ENCODE measurements around the gene SLC13A3.

SLC13A3 gene

DNA sequence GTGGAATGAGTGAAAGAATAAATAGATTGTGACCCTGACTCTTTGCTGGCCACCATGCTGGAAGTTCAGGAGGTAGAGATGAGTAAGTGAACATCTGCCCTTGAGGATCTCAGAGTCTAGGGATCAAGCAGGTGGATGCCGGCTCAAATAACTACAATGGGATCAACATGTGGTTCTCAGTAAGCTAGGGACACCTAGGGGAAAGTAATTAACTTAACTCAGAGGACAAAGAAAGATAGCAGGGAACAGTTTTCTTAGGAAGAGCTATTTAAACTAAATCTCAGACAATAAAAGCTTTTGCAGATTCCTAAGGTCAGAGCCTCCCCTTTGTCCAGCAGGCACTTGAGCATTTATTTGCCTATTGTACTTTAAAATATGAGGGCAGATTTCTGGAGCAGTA lies 29.1 kb downstream of the SLC13A3 start:
- DNase-seq (ENCODE audit: low read depth): no peak
- H3K4me3 ChIP-seq (replicated peaks; ENCODE audit: low read depth, low read length): no peak overlapping the region
- TF ChIP-seq, protein P1, sequence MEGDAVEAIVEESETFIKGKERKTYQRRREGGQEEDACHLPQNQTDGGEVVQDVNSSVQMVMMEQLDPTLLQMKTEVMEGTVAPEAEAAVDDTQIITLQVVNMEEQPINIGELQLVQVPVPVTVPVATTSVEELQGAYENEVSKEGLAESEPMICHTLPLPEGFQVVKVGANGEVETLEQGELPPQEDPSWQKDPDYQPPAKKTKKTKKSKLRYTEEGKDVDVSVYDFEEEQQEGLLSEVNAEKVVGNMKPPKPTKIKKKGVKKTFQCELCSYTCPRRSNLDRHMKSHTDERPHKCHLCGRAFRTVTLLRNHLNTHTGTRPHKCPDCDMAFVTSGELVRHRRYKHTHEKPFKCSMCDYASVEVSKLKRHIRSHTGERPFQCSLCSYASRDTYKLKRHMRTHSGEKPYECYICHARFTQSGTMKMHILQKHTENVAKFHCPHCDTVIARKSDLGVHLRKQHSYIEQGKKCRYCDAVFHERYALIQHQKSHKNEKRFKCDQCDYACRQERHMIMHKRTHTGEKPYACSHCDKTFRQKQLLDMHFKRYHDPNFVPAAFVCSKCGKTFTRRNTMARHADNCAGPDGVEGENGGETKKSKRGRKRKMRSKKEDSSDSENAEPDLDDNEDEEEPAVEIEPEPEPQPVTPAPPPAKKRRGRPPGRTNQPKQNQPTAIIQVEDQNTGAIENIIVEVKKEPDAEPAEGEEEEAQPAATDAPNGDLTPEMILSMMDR (IDR thresholded peaks at IDR 0.05; ENCODE audit: low read length, missing control alignments): no peak

DNA sequence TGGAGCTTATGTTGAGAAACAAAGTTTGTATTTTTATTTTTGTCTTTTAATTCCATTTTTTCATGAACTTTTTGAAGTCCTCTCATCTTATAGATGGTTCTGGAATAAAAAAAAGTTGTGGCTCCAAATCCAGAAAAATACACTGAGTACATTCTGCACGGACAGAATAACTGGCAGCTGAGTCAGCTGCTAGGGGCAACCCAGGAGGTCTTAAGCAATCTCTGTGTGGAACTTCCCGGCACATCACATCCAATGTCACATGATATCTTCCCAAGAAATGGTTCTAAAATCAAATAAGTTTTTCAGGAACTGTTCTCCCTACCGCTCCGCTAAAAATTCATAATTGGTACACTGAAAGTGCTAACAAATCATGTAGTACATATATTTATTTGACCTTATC lies 29.8 kb downstream of the SLC13A3 start:
- DNase-seq (ENCODE audit: low read depth): peak; percentile 55
- TF ChIP-seq, protein P1 (IDR thresholded peaks at IDR 0.05; ENCODE audit: low read length, missing control alignments): no peak

DNA sequence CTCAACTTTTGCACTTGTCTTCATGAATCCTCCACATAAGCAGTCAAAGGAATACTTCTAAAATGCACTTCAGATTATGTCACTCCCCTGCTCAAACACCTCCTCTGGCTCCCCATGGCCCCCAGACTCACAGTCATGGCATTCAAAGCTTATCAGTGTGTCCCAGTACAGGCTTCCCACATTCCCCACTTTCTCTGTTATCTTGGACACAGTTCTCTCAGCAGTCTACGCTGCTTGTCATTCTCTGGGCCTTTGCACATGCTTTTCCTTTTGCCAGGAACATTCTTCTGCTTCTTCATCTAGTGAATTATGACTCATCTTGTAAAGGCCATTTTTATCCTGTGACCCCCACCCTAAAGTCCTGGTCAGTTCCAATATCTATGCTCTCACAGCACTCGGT lies 31.8 kb downstream of the SLC13A3 start:
- DNase-seq (ENCODE audit: low read depth): no peak
- TF ChIP-seq, protein P1 (IDR thresholded peaks at IDR 0.05; ENCODE audit: low read length, missing control alignments): no peak

More for the DNA sequence above, 29.8 kb downstream of the SLC13A3 start:
- no peak overlapping the region for H3K4me3 ChIP-seq (replicated peaks; ENCODE audit: low read depth, low read length)

DNA sequence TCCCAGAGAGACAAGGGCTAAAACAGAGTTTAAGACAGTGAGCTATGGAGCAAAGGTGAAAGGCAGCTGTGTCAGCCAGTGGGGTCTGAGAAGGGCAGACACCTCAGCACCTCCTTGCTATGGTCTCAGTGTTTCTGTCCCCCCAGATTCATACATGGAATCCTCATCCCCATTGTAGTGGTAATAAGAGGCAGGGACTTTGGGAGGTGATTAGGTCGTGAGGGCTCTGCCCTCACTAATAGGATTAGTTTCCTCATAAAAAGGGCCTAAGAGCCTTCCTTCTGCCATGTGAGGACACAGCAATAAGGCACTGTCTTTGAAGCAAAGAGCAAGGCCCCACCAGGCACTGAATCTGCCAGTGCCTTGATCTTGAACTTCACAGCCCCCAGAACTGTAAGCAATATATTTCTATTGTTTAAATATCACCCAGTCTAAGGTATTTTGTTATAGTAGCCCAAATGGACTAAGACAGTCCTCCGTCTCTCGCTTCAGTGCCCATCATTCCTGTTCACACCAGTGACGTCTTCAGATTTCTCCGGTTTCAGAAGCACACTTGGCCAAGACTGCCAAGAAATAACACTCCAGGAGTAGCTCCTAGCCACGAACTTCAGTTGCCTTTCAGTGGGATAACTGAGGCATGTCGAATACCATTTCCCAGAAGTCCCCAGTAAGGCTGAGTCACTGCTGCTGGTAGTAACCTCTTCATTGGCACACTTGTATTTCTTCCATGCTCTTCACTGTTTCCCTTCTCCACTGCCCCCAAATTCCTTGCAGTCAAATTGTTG lies 32.8 kb downstream of the SLC13A3 start:
- TF ChIP-seq, protein P1 (IDR thresholded peaks at IDR 0.05; ENCODE audit: low read length, missing control alignments): no peak
- no peak overlapping the region for H3K4me3 ChIP-seq (replicated peaks; ENCODE audit: low read depth, low read length)
- no peak for DNase-seq (ENCODE audit: low read depth)

More for the DNA sequence above, 31.8 kb downstream of the SLC13A3 start:
- H3K4me3 ChIP-seq (replicated peaks; ENCODE audit: low read depth, low read length): no peak overlapping the region

DNA sequence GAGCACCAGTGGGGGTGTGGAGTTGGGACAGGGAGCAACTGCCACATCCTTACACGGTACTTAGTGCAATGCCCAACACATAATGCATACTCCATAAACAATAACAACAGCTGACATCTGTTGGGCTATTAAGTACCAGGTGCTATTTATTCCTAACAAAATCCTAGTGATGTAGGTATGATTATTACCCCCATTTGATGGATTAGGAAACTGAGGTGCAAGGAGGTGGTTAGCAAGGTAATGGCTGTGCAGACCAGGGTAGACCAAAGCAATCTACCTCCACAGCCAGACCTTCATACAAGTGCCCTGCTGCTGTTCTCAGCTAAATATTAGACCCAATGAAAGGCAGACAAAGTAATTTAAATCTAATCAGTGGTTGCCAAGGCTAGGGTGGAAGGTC lies 36.8 kb downstream of the SLC13A3 start:
- TF ChIP-seq, protein P1 (IDR thresholded peaks at IDR 0.05; ENCODE audit: low read length, missing control alignments): no peak
- no peak overlapping the region for H3K4me3 ChIP-seq (replicated peaks; ENCODE audit: low read depth, low read length)
- no peak for DNase-seq (ENCODE audit: low read depth)

DNA sequence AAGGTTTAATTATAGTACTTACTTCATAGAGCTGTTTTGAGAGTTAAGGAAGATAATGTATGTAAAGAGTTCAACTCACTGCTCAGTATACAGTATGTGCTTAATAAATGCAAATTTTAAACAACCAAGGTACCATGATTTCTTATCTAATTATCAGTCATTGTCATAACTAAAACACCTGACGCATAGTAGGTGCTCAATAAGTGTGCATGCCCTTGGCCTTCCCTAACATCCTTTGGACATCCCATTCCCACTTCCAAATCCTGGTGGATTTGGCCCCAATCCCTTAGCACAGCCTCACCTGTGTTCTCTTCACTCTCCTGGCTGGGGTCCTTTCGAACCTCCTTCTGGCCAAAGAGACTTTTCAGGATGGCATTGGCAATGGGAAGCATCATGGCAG lies 41.1 kb downstream of the SLC13A3 start:
- TF ChIP-seq, protein P1 (IDR thresholded peaks at IDR 0.05; ENCODE audit: low read length, missing control alignments): no peak
- no peak for DNase-seq (ENCODE audit: low read depth)
- H3K4me3 ChIP-seq (replicated peaks; ENCODE audit: low read depth, low read length): no peak overlapping the region

DNA sequence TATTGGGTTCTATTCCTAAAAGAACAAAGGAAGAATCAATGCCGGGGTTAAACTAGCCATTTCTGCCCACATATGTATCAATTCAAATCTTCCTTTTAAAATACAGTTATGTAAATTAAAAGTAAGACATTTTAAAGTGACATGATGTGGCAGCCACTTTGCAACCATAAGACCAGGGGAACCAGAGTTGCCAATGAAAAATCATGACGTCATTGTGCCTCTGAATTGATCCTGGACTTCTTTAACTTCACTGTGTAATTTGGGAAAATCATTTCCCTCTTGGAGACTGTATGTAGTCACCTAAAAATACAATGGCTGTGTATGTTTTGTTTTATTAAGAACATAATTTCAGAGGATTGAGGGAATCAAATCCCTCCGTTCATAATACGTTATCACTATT lies 42.2 kb downstream of the SLC13A3 start:
- DNase-seq (ENCODE audit: low read depth): no peak
- H3K4me3 ChIP-seq (replicated peaks; ENCODE audit: low read depth, low read length): no peak overlapping the region

More for the DNA sequence above, 42.2 kb downstream of the SLC13A3 start:
- TF ChIP-seq, protein P1 (IDR thresholded peaks at IDR 0.05; ENCODE audit: low read length, missing control alignments): no peak

Data from fibroblast of pulmonary artery (primary cell).